ENCODE results near the gene MPDU1. TPM values are rescaled to one million over a fixed set of nuclear protein-coding genes. Genes with fewer than 3 reads are reported as not detected.

The MPDU1 gene
- total RNA-seq, 1 experiment from 2014 or later, result 57.0 TPM

- CTCF ChIA-PET, result interaction anchor here (0.6 to 4.2 kb wide), 4 partner anchors 22 to 51 kb away, joined by 3 to 20 read pairs (median 3); partner anchors contain the start of genes ATP1B2 and SOX15
- no peak overlapping the region for H3K27ac Mint-ChIP-seq
- TF ChIP-seq AFF4 (CRISPR knock-in tag; IDR thresholded peaks at IDR 0.05; ENCODE audit: borderline replicate concordance) (no peak), ATF1 (CRISPR knock-in tag; IDR thresholded peaks at IDR 0.05) (no peak)
These were observed 28.1 kb downstream of the MPDU1 start for GRCh38 chr17:7611635-7612293.

GRCh38 chr17:7612294-7612640 is 28.6 kb downstream of the MPDU1 start:
- ChIA-PET POLR2A (interaction anchor here (0.7 to 1.2 kb wide), 4 partner anchors 48 to 116 kb away, joined by 3 to 9 read pairs (median 6); no protein-coding TSS in a partner anchor), CTCF (interaction anchor here (0.6 to 4.2 kb wide), 4 partner anchors 23 to 52 kb away, joined by 3 to 20 read pairs (median 3); partner anchors contain the start of genes ATP1B2 and SOX15)
- Mint-ChIP-seq H3K27me3 (ENCODE audit: low read depth) (no peaks in the 10 kb centered on the region), H3K4me3 (peak overlapping the region; percentile 83), H3K9me3 (no peaks in the 10 kb centered on the region), H3K27ac (no peak overlapping the region; the same call in 1 of the 2 replicates), H3K4me1 (peaks cover 22% of the 10 kb centered on the region), H3K36me3 (peaks cover 6% of the 10 kb centered on the region; the same call in 1 of the 2 replicates)
- ATAC-seq, result no peak
- TF ChIP-seq SMAD4 (CRISPR knock-in tag; IDR thresholded peaks at IDR 0.05), result no peak
- TF ChIP-seq USF2 (CRISPR knock-in tag; IDR thresholded peaks at IDR 0.05), result no peak
- no peak for TF ChIP-seq STAT6 (CRISPR knock-in tag; conservative IDR thresholded peaks at IDR 0.05; ENCODE audit: low read depth)
- no peak for TF ChIP-seq NFE2L1 (CRISPR knock-in tag; IDR thresholded peaks at IDR 0.05)
- no peak for TF ChIP-seq CBFB (CRISPR knock-in tag; IDR thresholded peaks at IDR 0.05; ENCODE audit: low read depth)
- no peak for TF ChIP-seq RELA (CRISPR knock-in tag; IDR thresholded peaks at IDR 0.05; ENCODE audit: borderline replicate concordance)
- no peak for TF ChIP-seq RORB (CRISPR knock-in tag; IDR thresholded peaks at IDR 0.05)
- DNase-seq (ENCODE audit: low spot score), result no peak

More at GRCh38 chr17:7611635-7612293, 28.1 kb downstream of the MPDU1 start:
- no peaks in the 10 kb centered on the region for H3K9me3 Mint-ChIP-seq
- no peak for ATAC-seq
- H3K36me3 Mint-ChIP-seq, result peaks cover 6% of the 10 kb centered on the region; the same call in 1 of the 2 replicates
- H3K4me3 Mint-ChIP-seq, result peak overlapping the region; percentile 83
- H3K27me3 Mint-ChIP-seq (ENCODE audit: low read depth), result no peaks in the 10 kb centered on the region
- POLR2A ChIA-PET, result interaction anchor here (1.2 kb wide), 1 partner anchor 74 kb away, joined by 3 read pairs; no protein-coding TSS in a partner anchor
- no peak for DNase-seq (ENCODE audit: low spot score)
- peaks cover 22% of the 10 kb centered on the region for H3K4me1 Mint-ChIP-seq

- Mint-ChIP-seq H3K4me1 (peaks cover 22% of the 10 kb centered on the region), H3K27me3 (ENCODE audit: low read depth) (no peaks in the 10 kb centered on the region), H3K27ac (peak overlapping the region; percentile 87), H3K9me3 (no peaks in the 10 kb centered on the region), H3K4me3 (peak overlapping the region; percentile 83), H3K36me3 (peaks cover 6% of the 10 kb centered on the region; the same call in 1 of the 2 replicates)
- DNase-seq (ENCODE audit: low spot score), result no peak
- ChIA-PET POLR2A (interaction anchor here (0.8 to 2.8 kb wide), 5 partner anchors 14 to 73 kb away, joined by 3 to 31 read pairs (median 4); partner anchors contain the start of genes ATP1B2, MPDU1, SAT2 and TP53), CTCF (interaction anchor here (0.7 to 3.5 kb wide), 18 partner anchors 14 to 376 kb away, joined by 3 to 47 read pairs (median 8); partner anchors contain the start of genes ATP1B2, DNAH2, MPDU1 and SAT2)
- ATAC-seq, result no peak
- TF ChIP-seq SOX15 (CRISPR knock-in tag; IDR thresholded peaks at IDR 0.05) (no peak), OVOL2 (CRISPR knock-in tag; IDR thresholded peaks at IDR 0.05; ENCODE audit: borderline replicate concordance) (no peak), ZNF396 (CRISPR knock-in tag; IDR thresholded peaks at IDR 0.05; ENCODE audit: borderline replicate concordance) (no peak), ZNF532 (CRISPR knock-in tag; IDR thresholded peaks at IDR 0.05; ENCODE audit: borderline replicate concordance) (no peak), GABPB1 (CRISPR knock-in tag; IDR thresholded peaks at IDR 0.05) (no peak), ERG (CRISPR knock-in tag; IDR thresholded peaks at IDR 0.05) (no peak), MAX (CRISPR knock-in tag; IDR thresholded peaks at IDR 0.05) (no peak)
These were observed 30.2 kb downstream of the MPDU1 start for GRCh38 chr17:7613769-7614424.
